OCI-LY1 (cell line): ENCODE data around the gene BAHD1.

ENCODE experiments used
- CTCF ChIP-seq: fragments of 200-600 bp; sonication (generic), shearing (Covaris generic); IDR thresholded peaks from 2 replicates; pipeline ENCODE4 v1.5.1; 2017; ENCODE audit warnings: mild to moderate bottlenecking, antibody characterized with exemption, low read length, moderate library complexity, mixed read lengths
- EZH2 ChIP-seq: fragments of 200-600 bp; sonication (generic), shearing (Covaris generic); IDR thresholded peaks from 2 replicates; pipeline ENCODE4 v1.8.0; 2017; ENCODE audit warnings: borderline replicate concordance, mixed run types, mild to moderate bottlenecking, antibody characterized with exemption, low read length, moderate library complexity, mixed read lengths

DNA sequence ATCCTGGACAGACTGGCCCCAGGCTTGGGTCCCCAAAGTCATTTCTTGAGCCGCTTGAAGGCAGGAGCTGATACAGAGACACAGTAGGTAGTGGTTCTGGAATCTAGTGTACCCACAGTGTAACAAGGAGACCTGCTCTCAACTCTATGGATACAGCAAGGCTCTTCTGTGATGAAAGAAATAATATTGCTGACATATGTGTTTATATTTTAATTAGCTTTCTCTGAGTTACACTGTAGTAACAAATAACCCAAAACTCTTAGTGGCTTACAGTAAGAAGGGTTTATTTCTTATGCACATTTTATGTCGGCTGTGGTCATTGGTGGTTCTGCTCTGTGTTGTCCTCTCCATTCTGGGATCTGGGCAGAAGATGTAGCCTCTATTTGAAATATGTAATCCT is 75.6 kb downstream of the BAHD1 start:
- TF ChIP-seq CTCF (no peak), EZH2 (no peak)
